GM12892 (cell line): ENCODE measurements around the gene TLE5.

Experiments
- POLR2A ChIP-seq: IDR thresholded peaks from 2 replicates; pipeline ENCODE4 v1.6.1; 2011; ENCODE audit warnings: low read depth, low read length, control low read depth
- POLR2AphosphoS5 ChIP-seq: IDR thresholded peaks from 2 replicates; pipeline ENCODE4 v1.6.1; 2011; ENCODE audit warnings: low read depth, low read length, control low read depth
- TAF1 ChIP-seq: IDR thresholded peaks from 2 replicates; pipeline ENCODE4 v1.6.1; 2011; ENCODE audit warnings: low read depth, mild to moderate bottlenecking, control low read depth, low read length, borderline replicate concordance

DNA sequence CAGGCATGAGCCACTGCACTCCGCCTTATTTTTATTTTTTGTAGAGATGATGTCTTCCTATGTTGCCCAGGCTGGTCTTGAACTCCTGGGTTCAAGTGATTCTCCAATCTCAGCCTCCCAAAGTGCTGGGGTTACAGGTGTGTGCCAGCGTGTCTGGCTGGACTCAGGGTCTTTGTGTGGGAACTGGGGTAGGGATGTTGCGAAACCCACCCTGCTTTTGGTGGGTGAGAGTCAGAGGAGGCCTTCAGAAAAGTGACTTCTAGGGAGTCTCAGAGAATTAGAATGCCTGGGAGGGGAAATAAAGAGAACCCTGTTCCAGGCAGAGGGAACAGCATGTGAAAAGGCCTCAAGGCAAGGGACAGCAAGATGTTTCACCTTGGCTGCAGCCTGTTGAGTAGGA lies 13.2 kb downstream of the TLE5 start:
- TF ChIP-seq POLR2A (no peak), POLR2AphosphoS5 (no peak), TAF1 (no peak)
